Activated naive CD4-positive, alpha-beta T cell (primary cell): ENCODE results near the gene TRAP1.

Source experiments
- DNase-seq, 4 experiments: peaks; one replicate each; lab custom pipeline; 2025; lab: John Stamatoyannopoulos, UW

The TRAP1 gene

DNA sequence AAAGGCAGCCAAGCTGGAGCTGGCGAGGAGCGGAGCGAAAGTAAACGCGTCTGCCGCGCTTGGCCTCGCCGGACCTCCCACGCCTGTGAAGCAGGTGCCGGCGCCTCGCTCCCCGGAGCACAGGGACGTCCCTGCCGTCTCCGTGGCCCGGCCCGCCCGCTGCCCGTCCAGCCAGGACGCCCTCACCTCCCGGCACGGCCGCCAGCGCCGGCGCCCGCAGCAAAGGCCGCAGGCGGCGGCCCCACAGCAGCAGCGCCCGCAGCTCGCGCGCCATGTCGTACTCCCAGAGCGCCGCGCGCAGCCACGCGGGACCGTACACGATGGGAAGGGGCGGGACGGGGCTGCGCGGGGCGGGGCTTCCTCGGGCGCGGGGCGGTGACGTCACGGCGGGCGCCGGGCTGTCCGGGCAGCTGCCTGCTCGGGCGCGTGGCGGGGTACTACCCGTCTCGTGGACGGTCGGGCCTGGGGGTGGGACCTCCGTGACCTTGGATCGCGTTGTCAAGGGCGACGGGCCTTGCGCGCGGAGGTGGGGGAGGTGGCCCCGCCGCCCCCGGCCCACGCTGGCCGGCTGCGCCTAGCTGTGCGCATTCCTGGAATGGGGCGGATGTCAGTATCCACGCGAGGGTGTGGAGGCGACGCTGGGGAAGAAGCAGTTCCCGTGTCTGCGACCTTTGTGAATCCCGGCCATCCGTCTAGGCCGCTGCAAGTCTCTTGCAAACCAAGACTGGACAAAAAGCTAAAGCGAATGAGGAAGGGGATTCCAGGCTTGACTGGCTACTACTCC lies at the start of gene TRAP1:
TRAP1 (minus strand) TSS at position 290 of the 784 bp plus-strand sequence; CDS start at position 274, 16 bp downstream.
- DNase-seq, result peak; percentile 85 to 92 (median 90)

DNA sequence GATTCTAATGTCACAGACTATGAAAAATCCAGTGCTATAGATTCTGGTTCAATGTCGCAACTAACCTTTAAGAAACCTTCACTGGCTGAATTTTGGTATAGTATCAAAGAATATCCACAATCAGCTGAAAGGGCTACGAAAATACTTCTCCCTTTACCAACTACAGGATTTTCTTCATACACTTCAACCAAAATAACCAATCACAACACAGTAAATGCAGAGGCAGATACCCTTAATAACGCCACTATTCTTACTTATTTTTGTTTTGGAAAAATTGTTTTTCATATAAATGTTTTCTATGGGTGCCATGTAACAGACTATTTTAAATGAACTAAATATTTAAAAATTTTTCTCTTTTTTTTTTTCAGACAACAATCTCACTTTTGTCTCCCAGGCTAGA lies 48.9 kb upstream of the TRAP1 start:
- no peak for DNase-seq

DNA sequence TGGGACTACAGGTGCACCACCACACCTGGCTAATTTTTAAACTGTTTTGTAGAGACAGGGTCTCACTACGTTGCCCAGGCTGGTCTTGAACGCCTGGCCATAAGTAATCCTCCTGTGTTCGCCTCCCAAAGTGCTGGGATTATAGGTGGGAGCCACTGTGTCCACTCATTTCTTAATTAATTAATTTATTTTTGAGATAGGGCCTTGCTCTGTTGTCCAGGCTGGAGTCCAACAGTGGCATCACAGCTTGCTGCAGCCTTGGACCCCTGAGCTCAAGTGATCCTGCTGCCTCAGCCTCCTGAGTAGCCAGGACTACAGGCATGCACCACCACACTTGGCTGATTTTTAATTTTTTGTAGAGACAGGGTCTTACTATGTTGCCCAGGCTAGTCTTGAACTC lies 47.1 kb upstream of the TRAP1 start:
- DNase-seq, result no peak

DNA sequence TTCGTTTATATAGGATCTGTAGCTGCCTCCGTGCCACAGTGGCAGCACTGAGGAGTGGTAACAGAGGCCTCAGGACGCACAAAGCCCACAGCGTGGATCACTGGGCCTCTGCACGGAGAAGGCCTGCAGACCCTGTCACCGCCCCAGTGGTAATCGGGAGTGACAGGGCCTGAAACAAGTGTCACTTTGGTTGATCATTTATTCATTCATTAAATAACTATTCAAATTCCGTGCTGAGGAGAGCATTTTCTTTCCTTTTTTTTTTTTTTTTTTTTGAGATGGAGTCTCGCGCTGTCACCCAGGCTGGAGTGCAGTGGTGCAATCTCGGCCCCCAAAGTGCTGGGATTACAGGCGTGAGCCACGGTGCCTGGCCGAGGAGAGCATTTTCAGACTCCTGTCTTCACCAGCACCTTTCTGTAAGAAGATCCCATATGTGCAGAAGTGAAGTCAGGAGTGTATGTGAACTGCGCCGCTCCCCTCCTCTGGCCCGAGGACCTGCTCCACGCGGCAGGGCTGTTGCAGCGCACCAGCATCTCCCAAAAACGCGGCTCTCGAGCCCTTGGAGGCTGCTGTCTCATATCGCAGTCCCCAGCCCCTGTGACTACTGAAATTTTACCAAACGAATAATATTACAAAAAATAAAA lies 44.9 kb upstream of the TRAP1 start:
- DNase-seq, result no peak

GRCh38 chr16:3761375-3762106 lies 44.2 kb upstream of the TRAP1 start:
- no peak for DNase-seq

DNA sequence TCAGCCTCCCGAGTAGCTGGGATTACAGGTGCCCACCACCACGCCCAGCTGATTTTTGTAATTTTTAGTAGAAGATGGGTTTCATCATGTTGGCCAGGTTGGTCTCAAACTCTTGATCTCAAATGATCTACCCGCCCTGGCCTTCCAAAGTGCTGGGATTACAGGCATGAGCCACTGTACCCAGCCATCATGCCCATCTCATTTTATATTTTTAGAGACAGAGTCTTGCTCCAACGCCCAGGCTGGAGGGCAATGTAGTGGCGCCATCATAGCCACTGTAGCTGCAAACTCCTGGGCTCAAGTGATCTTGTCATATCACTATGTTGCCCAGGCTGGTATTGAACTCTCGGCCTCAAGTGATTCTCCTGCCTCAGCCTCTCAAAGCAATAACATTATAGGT lies 43.2 kb upstream of the TRAP1 start:
- DNase-seq, result no peak

- no peak for DNase-seq
These were observed 42.4 kb upstream of the TRAP1 start for GRCh38 chr16:3759736-3760135.

- DNase-seq, result no peak
These were observed 38.8 kb upstream of the TRAP1 start for GRCh38 chr16:3756113-3756512.

- DNase-seq, result no peak
These were observed 37.9 kb upstream of the TRAP1 start for GRCh38 chr16:3755249-3755648.

DNA sequence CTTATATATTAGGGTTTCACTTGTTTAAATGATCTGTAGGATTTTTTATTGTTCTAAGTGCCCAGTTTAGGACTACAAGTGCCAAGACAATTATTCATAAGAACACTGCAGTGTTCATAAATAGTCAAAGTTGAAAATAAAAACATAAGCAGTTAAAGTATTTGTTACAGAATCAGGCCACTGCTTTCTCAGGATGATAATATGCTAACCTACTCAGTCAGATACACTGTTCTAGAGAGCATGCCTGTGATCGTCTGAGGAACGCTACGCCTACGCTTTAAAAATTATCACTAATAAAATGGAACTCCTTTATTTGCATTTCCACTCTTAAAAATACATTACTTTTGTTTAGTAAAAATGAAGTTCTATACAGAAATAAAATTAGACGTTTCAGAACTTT lies 37.4 kb upstream of the TRAP1 start:
- DNase-seq, result no peak

- DNase-seq, result no peak
These were observed 36.9 kb upstream of the TRAP1 start for GRCh38 chr16:3754081-3754703.

DNA sequence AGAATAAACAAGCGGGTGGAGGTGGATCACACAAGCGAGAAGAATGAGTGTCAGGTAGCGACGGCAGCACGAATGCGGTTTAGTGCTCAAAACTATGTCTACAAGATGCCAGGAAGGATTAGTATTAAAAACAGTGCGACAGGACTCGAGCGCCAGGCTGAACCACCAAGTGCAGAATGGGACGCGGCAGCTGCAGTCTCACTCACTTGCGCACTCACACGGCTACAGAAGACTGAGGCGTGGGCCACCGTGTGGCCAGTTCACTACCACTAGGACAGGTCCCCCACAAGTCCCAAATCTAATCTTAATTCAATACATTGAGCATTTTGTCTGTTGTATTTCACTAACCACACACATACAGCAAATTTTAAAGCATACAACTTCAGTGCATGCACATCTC lies 35.7 kb upstream of the TRAP1 start:
- DNase-seq, result no peak

DNA sequence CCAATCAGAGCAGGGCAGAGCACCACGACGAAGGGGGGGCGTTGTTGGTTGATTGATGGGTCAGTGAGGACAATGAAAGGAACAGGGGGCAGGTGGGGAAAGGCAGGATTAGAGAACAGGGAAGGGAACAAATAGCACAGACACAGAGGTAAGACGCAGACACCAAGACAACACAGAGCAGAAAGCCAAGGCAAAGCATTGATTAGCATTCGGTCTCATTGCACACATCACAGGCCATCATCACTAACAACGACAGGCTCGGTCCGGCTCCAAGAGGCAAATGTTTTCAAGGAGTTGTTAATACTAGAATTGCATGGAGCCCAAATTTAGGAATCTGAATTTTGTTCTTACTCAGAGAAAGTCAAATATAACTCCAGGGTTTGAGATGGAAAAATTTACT lies 34.6 kb upstream of the TRAP1 start:
- DNase-seq, result no peak

DNA sequence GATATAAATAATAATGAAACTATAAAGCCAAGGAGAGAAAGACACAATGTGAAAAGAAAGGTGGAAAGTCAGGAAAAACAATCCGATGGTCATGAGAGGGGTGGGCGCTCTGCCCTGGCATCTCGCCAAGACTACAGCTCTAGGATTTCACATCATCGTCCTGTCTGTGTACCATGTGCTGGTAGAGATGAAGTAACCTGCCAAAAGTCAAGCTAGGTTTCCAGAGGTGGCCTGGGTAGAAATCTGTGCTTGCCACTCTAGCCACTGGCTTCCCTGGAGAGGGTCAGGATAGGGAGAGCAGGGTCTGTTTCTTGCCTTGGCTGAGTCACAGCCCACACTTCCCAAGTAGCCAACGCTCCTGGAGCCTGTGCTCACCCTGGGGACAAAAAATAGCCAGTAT lies 31.0 kb upstream of the TRAP1 start:
- DNase-seq, result no peak

- no peak for DNase-seq
These were observed 28.5 kb upstream of the TRAP1 start for GRCh38 chr16:3745751-3746355.

GRCh38 chr16:3744018-3744417 lies 26.7 kb upstream of the TRAP1 start:
- DNase-seq, result no peak

- DNase-seq, result no peak
These were observed 23.6 kb upstream of the TRAP1 start for GRCh38 chr16:3740934-3741333.

DNA sequence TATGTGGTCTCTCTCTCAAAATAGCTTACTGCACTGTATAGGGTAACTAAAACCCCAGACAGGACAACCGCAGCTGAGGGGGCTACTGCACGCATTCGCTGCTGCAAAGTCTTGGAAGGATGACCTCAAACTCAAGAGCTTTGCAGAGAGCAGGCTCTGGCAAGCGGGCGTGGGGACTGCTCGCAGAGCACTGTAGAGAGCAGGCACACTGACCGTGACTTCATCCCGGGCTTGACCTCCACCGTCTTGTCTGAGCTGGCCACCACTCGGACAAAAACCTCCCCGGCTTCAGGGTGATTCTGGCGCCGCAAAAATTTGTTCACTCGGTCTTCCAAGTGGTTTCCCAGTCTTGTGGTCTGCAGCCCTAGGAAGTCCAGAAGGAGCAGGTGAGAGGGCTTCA lies 22.9 kb upstream of the TRAP1 start:
- no peak for DNase-seq

DNA sequence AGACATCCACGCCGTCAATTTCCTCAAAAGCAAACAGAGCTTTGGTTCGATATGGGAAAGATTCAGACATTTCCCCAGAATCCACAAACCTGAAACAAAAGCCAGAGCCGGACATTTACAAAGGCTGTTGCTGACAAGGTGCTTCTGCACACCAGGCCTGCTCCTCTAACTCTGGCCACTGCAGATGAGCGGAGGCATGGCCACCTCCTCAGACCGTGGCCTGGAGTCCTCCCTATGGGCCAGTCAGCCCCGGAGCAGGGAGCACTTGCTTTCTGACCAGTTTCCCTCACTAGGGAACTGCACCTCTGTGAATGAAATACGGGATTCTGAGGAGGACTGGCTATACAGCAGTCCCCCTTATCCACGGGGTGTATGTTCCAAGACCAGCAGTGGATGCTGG lies 22.3 kb upstream of the TRAP1 start:
- DNase-seq, result no peak

DNA sequence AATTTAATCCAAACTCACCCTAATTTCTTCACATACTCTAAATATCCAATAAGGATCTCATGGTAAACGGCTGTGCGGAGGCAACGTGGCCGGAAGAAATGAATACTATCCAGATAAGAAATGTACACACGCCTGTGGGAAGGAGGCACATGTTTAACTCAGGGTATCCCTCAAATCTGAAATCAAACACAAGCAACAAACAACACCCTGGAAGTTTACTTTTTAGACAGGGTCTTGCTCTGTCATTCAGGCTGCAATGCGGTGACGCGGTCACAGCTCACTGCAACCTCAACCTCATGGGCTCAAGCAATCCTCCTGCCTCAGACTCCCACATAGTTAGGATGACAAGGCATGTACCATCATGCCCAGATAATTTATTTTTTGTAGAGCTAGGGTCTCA lies 21.2 kb upstream of the TRAP1 start:
- DNase-seq, result no peak

DNA sequence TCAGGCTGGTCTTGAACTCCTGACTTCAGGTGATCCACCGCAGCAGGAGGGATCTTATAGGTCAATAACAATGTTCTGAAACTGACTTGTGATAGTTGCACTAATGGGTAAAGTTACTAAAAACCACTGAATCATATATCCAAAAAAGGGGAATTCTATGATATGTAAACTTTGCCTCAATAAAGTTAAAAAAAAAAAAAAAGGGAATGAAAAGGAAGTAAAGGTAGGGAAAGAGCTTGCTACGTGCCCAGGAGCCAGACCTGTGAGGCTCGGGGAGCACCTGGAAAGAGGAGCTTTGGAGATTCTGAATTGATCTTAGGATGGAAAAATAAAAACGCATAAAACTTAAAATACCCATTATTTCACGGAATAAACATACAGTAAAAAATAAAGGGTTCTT lies 20.8 kb upstream of the TRAP1 start:
- DNase-seq, result no peak

- DNase-seq, result no peak
These were observed 19.9 kb upstream of the TRAP1 start for GRCh38 chr16:3737181-3737580.
